Panc1 (cell line): Measurements from ENCODE around the gene MCM9. TPM values are rescaled to one million over a fixed set of nuclear protein-coding genes. Genes with fewer than 3 reads are reported as not detected.

Experiments
- ATAC-seq: fragments of 200-7000 bp; cut with Tn5 transposase; 2 replicates; pipeline ENCODE4 v1.9.1; 2020; ENCODE audit warnings: mild to moderate bottlenecking, moderate library complexity
- BruUV-seq: library from RNA; stranded (reverse); fragments of 400-500 nt; replicated peaks from 2 replicates; lab custom pipeline; 2021; lab: Mats Ljungman, UMichigan
- CTCF ChIA-PET: fragments of 300-600 bp; sonication (Branson Sonifier 250); formaldehyde crosslinking; loops from one replicate; lab custom pipeline; 2022; ENCODE audit warnings: antibody characterized with exemption; lab: Charles Lee
- POLR2A ChIA-PET: fragments of 300-600 bp; sonication (Branson Sonifier 250); formaldehyde crosslinking; loops from one replicate; lab custom pipeline; 2022; ENCODE audit warnings: antibody characterized with exemption; lab: Charles Lee
- DNase-seq: peaks from one replicate; pipeline ENCODE4 v3.0.0-alpha.2; 2010; ENCODE audit warnings: low read depth, low spot score
- H3K27ac ChIP-seq: 2 replicates; pipeline ENCODE4 v1.5.1; 2011; ENCODE audit warnings: mild to moderate bottlenecking, low read length, inconsistent platforms
- H3K27me3 ChIP-seq: fragments of 200-500 bp; sonication (Bioruptor generic); 2 replicates; pipeline ENCODE4 v1.6.0; 2014; ENCODE audit warnings: low read length, inconsistent platforms; ENCODE audit not compliant: control insufficient read depth, insufficient read depth
- H3K36me3 ChIP-seq: fragments of 200-500 bp; sonication (Bioruptor generic); 2 replicates; pipeline ENCODE4 v1.5.1; 2014; ENCODE audit warnings: inconsistent platforms, mild to moderate bottlenecking, low read length, moderate library complexity; ENCODE audit not compliant: control insufficient read depth, insufficient read depth
- H3K4me1 ChIP-seq: 2 replicates; pipeline ENCODE4 v1.5.1; 2011; ENCODE audit warnings: inconsistent platforms, mild to moderate bottlenecking, low read length, moderate library complexity; ENCODE audit not compliant: control insufficient read depth, insufficient read depth
- H3K4me3 ChIP-seq, 2 experiments: 2 replicates each; pipeline ENCODE4 v1.5.1; 2011 to 2012; ENCODE audit warnings: low read depth in 2 of 2, low read length in 2 of 2, mild to moderate bottlenecking in 2 of 2, inconsistent platforms in 1 of 2, moderate library complexity in 1 of 2
- H3K9me3 ChIP-seq: fragments of 200-500 bp; sonication (Bioruptor generic); 2 replicates; pipeline ENCODE4 v1.5.1; 2014; ENCODE audit warnings: low read depth, mild to moderate bottlenecking, inconsistent platforms, low read length, moderate library complexity; ENCODE audit not compliant: control insufficient read depth, insufficient read depth
- CTCF ChIP-seq: fragments of 450-650 bp; IDR thresholded peaks from 2 replicates; pipeline ENCODE4 v1.5.1; 2017; ENCODE audit warnings: mild to moderate bottlenecking
- POLR2AphosphoS5 ChIP-seq: IDR thresholded peaks from 2 replicates; pipeline ENCODE4 v1.6.1; 2012; ENCODE audit warnings: mild to moderate bottlenecking, low read depth, low read length, moderate library complexity
- REST ChIP-seq, 2 experiments: IDR thresholded peaks; 2 replicates each; pipeline ENCODE4 v1.6.1; 2011 to 2012; ENCODE audit warnings: low read depth in 2 of 2, control low read depth in 1 of 2, low read length in 1 of 2, mild to moderate bottlenecking in 1 of 2, moderate library complexity in 1 of 2; ENCODE audit not compliant: insufficient read depth in 1 of 2
- SIN3A ChIP-seq: IDR thresholded peaks from 2 replicates; pipeline ENCODE4 v1.6.1; 2012; ENCODE audit warnings: low read depth, mild to moderate bottlenecking, low read length, moderate library complexity, borderline replicate concordance; ENCODE audit not compliant: insufficient read depth
- TCF7L2 ChIP-seq: IDR thresholded peaks from 2 replicates; pipeline ENCODE4 v1.6.1; 2011; ENCODE audit warnings: mild to moderate bottlenecking, low read depth, low read length, inconsistent platforms
- in situ Hi-C: cut with HindIII; loops from 2 replicates; pipeline ENCODE4 v1.10.0; 2016; ENCODE audit warnings: low sequenced_read_pairs, low pct_unique_long_range_greater_than_20kb
- intact Hi-C: fragments of 100-400 bp; cut with micrococcal nuclease; formaldehyde crosslinking; loops from one replicate; pipeline ENCODE4 v1.10.0; 2022; ENCODE audit not compliant: unreplicated experiment
- total RNA-seq: library from RNA; stranded (reverse); gene quantifications from one replicate; pipeline ENCODE4 v1.2.1, GENCODE V29; 2021; ENCODE audit not compliant: unreplicated experiment

Gene MCM9
- total RNA-seq, 1 experiment from 2014 or later: 20.4 TPM

DNA sequence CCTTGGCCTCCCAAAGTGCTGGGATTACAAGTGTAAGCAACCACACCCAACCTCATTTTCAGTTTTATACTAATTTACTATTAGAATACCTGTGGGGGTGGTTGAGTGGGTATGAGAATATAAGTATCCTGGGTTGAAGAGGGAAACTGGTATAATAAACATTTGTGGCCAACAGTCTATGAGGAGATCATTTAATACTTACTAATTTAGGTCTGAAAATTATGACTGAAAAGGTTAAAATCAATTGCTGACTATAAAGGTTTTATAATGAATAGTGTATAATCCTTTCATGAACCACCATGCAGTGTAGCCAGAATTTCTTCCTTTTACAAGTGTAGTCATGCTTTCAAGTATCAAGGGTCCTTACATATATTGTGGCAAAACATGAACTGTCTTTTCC, 29.9 kb downstream of the MCM9 start:
- BruUV-seq: no TSS peak
- TF ChIP-seq CTCF: no peak
- TF ChIP-seq TCF7L2: no peak
- no peak for TF ChIP-seq SIN3A
- TF ChIP-seq REST (IDR thresholded peaks at IDR 0.05; ENCODE audit: insufficient read depth in 1 of 2, low read depth in 2 of 2, low read length in 1 of 2): no peak
- TF ChIP-seq POLR2AphosphoS5: no peak
- in situ Hi-C loops (no loop called here), intact Hi-C loops (no loop called here)
- no peak overlapping the region for H3K27ac ChIP-seq
- no peaks in the 10 kb centered on the region for H3K9me3 ChIP-seq
- peaks cover 34% of the 10 kb centered on the region for H3K36me3 ChIP-seq
- H3K27me3 ChIP-seq: no peaks in the 10 kb centered on the region
- H3K4me1 ChIP-seq: peaks cover 7% of the 10 kb centered on the region; the same call in 1 of the 2 replicates
- ATAC-seq: no peak
- no peak for DNase-seq
- CTCF ChIA-PET: no interaction called here
- POLR2A ChIA-PET: no interaction called here
- no peak overlapping the region for H3K4me3 ChIP-seq

DNA sequence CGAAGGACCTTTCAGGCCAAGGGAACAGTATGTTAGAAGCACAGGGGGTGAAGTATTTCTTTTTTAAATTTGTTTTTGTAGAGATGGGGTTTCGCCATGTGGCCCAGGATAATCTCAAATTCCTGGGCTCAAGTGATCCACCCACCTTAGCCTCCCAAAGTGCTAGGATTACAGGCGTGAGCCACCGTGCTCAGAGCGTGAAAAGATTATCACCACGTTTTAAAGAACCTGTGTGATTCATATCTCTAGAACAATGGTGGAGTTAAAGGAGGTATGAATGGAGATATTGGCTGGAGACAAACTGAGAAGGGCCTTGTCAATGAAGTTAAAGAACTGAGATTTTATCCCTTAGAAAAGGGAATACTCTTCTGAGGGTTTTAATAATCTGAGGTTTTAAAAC, 31.3 kb downstream of the MCM9 start:
- DNase-seq (no peak), ATAC-seq (no peak)
- H3K27ac ChIP-seq: no peak overlapping the region
- intact Hi-C loops (no loop called here), in situ Hi-C loops (no loop called here)
- ChIA-PET CTCF (no interaction called here), POLR2A (no interaction called here)
- no peaks in the 10 kb centered on the region for H3K9me3 ChIP-seq
- H3K4me3 ChIP-seq: no peak overlapping the region
- TF ChIP-seq SIN3A: no peak
- TF ChIP-seq POLR2AphosphoS5: no peak
- no peak for TF ChIP-seq TCF7L2
- TF ChIP-seq CTCF: no peak
- TF ChIP-seq REST (IDR thresholded peaks at IDR 0.05; ENCODE audit: insufficient read depth in 1 of 2, low read depth in 2 of 2, low read length in 1 of 2): no peak
- no TSS peak for BruUV-seq
- H3K27me3 ChIP-seq: no peaks in the 10 kb centered on the region
- peaks cover 28% of the 10 kb centered on the region for H3K36me3 ChIP-seq
- H3K4me1 ChIP-seq: peaks cover 7% of the 10 kb centered on the region; the same call in 1 of the 2 replicates
